Prostate gland (tissue), 2 donors: Measurements from ENCODE around the gene NBEA. TPM values are rescaled to one million over a fixed set of nuclear protein-coding genes. Genes with fewer than 3 reads are reported as not detected.

Source experiments
- DNase-seq: peaks from one replicate; pipeline ENCODE4 v3.0.0-alpha.2; 2019; ENCODE audit warnings: low spot score
- H3K27ac ChIP-seq, 2 donors: fragments of 200-600 bp; sonication (generic); 2 replicates each; pipeline ENCODE4 v1.5.1; 2017 to 2019
- H3K27me3 ChIP-seq: fragments of 200-600 bp; sonication (generic); replicated peaks from 2 replicates; pipeline ENCODE4 v1.5.1; 2019; ENCODE audit not compliant: insufficient read depth
- H3K36me3 ChIP-seq, 2 donors: fragments of 200-600 bp; sonication (generic); 1 replicate in 1 of 2; 2 replicates in 1 of 2; pipeline versions ENCODE4 v1.5.1 to v1.8.1; 2017 to 2019
- H3K4me1 ChIP-seq: fragments of 200-600 bp; sonication (generic); replicated peaks from 2 replicates; pipeline ENCODE4 v1.5.1; 2019
- H3K4me3 ChIP-seq, 2 donors: fragments of 200-600 bp; sonication (generic); 2 replicates each; pipeline ENCODE4 v1.5.1; 2017 to 2019
- H3K9me3 ChIP-seq: fragments of 200-600 bp; sonication (generic); 2 replicates; pipeline ENCODE4 v1.5.1; 2017
- POLR2A ChIP-seq: fragments of 450-650 bp; IDR thresholded peaks from one replicate; pipeline ENCODE4 v1.6.1; 2016; ENCODE audit warnings: antibody characterized with exemption, mild to moderate bottlenecking
- POLR2AphosphoS5 ChIP-seq: sonication (generic); formaldehyde crosslinking; IDR thresholded peaks from one replicate; pipeline ENCODE4 v1.6.1; 2017; ENCODE audit warnings: antibody characterized with exemption
- WGBS: methylation state at CpG from one replicate; pipeline ENCODE4 v1.1.5; 2018; 5-methylcytosine and 5-hydroxymethylcytosine counted together
- intact Hi-C: fragments of 100-400 bp; cut with DNase I; formaldehyde crosslinking; loops from one replicate; pipeline ENCODE4 v1.14.2; 2022
- total RNA-seq, 2 donors: library from RNA; depleted of rRNA; stranded (reverse); fragments of >200 nt; gene quantifications; one replicate each; pipeline ENCODE4 v1.1.0, GENCODE V29; 2016
- TF ChIP-seq, protein P1 (sequence below), 4 experiments: fragments of 200-600 bp in 2 of 4; fragments of 450-650 bp in 2 of 4; sonication (generic) in 2 of 4; IDR thresholded peaks; 1 replicate in 3 of 4; 2 replicates in 1 of 4; pipeline ENCODE4 v1.5.1; 2016 to 2019; ENCODE audit warnings: antibody characterized with exemption in 4 of 4, mild to moderate bottlenecking in 2 of 4, moderate library complexity in 2 of 4

Gene NBEA
- total RNA-seq, 2 donors from 2014 or later, result 13.6 to 16.9 TPM

DNA sequence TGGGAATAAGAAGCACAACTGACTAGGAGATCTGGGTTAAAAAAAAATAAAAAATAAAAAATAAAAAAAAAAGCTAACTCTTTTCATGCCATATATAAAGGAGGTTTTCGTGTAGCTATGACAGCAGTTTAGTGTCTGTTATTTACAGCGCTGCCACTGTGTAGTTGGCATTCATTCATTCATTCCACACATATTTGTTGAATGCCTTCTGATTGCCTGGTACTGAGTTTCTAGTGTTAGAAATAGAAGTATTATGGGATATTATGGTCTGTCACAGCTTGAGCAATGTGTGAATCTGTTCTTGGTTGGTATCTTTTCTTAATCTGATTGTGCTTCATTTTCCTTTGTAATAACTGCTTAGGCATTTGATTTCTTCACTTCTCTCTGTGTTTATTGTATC, 237.4 kb downstream of the NBEA start:
- no peak for TF ChIP-seq POLR2AphosphoS5
- no peak for TF ChIP-seq POLR2A
- TF ChIP-seq, protein P1, sequence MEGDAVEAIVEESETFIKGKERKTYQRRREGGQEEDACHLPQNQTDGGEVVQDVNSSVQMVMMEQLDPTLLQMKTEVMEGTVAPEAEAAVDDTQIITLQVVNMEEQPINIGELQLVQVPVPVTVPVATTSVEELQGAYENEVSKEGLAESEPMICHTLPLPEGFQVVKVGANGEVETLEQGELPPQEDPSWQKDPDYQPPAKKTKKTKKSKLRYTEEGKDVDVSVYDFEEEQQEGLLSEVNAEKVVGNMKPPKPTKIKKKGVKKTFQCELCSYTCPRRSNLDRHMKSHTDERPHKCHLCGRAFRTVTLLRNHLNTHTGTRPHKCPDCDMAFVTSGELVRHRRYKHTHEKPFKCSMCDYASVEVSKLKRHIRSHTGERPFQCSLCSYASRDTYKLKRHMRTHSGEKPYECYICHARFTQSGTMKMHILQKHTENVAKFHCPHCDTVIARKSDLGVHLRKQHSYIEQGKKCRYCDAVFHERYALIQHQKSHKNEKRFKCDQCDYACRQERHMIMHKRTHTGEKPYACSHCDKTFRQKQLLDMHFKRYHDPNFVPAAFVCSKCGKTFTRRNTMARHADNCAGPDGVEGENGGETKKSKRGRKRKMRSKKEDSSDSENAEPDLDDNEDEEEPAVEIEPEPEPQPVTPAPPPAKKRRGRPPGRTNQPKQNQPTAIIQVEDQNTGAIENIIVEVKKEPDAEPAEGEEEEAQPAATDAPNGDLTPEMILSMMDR (IDR thresholded peaks at IDR 0.05), result no peak
- no peaks in the 10 kb centered on the region for H3K9me3 ChIP-seq
- H3K4me1 ChIP-seq, result no peaks in the 10 kb centered on the region
- H3K4me3 ChIP-seq, result no peak overlapping the region
- no peak for DNase-seq
- intact Hi-C loops, result no loop called here
- 56% methylated on average over 2 of the region's 2 CpGs for WGBS
- H3K27me3 ChIP-seq, result no peaks in the 10 kb centered on the region
- H3K27ac ChIP-seq, result no peak overlapping the region
- no peaks in the 10 kb centered on the region for H3K36me3 ChIP-seq

DNA sequence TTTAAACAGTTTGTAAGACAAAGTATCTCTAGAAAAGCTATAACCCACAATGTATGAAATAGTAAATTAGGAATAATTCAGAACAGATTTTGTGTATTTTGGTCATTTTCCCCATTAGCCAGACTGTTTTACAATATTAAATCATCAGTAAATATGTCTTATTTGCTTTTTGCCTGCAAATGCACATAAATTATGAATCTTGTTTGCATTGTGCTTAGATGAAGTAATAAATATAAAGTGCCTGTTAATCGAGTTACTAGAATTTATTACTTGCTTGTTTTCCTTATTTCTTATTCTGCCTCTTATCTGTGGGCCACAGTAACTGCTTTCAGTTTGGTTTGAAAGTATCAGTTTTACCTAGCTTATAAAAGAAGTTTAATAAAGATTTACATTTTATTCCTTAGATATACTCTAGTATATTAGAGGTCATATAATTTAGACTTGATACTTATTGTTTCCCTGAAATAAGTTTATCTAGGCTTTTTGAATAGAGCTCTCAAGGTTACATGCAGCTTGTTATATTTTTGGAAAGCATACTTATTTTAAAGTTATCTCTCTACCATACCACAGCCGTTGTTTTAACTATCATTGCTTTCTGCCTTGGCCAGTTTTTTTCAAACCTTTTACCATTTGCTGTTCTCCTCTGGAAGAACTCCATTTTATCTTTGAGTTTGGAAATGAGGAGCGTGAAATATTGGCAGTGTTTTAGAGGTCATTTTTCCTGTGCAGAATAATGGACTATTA, 238.0 kb downstream of the NBEA start:
- DNase-seq, result no peak
- TF ChIP-seq POLR2A (no peak), POLR2AphosphoS5 (no peak)
- TF ChIP-seq, protein P1 (IDR thresholded peaks at IDR 0.05), result no peak
- H3K27ac ChIP-seq, result no peak overlapping the region
- intact Hi-C loops, result no loop called here
- no peaks in the 10 kb centered on the region for H3K36me3 ChIP-seq
- H3K4me3 ChIP-seq, result no peak overlapping the region
- no peaks in the 10 kb centered on the region for H3K9me3 ChIP-seq
- no peaks in the 10 kb centered on the region for H3K4me1 ChIP-seq
- H3K27me3 ChIP-seq, result no peaks in the 10 kb centered on the region
- 59% methylated on average over 3 of the region's 3 CpGs for WGBS

DNA sequence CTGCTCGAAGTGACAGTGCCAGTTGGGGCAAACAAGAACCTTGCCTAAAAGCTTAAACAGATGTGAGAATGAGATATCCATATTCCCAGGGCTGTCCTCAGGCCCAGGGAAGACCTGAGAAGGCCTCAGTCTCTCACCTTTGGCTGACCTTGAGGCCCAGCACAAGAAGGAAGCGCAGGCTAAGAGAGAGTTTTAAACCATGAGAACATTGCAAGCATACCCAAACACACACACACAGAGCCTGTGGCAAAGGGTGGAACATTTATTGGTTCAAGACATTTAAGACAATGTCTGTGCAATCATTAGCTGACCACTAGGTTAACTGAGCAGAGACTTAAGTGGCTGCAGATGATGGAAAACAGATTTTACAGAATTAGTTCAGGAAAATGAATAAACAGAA, 248.2 kb downstream of the NBEA start:
- Histone ChIP-seq H3K4me1 (no peaks in the 10 kb centered on the region), H3K27me3 (no peaks in the 10 kb centered on the region), H3K27ac (no peak overlapping the region), H3K36me3 (no peaks in the 10 kb centered on the region), H3K9me3 (no peaks in the 10 kb centered on the region), H3K4me3 (no peak overlapping the region)
- intact Hi-C loops, result no loop called here
- TF ChIP-seq, protein P1 (IDR thresholded peaks at IDR 0.05), result no peak
- TF ChIP-seq POLR2A, result no peak
- TF ChIP-seq POLR2AphosphoS5, result no peak
- DNase-seq, result no peak
- 90% methylated on average over 2 of the region's 2 CpGs for WGBS

DNA sequence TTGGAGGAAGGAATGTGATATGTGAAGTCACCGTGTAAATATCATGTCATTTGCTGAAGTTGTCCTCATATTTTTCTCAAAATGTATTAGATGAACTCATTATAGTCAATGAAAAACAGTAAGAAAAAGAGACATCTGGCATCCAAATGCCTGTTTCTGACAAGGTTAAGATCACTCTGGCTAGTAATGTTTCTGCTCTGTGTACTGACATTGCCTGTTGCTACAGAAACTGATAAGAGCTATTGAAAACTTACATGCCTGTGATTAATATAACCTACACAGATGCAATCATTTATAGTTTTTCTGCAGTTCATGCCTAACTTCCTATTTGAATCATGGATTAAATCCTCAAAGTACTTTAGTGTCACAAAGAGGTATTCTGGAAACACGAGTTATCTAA, 249.8 kb downstream of the NBEA start:
- intact Hi-C loops, result no loop called here
- 84% methylated on average over 2 of the region's 2 CpGs for WGBS
- Histone ChIP-seq H3K4me1 (no peaks in the 10 kb centered on the region), H3K27me3 (no peaks in the 10 kb centered on the region), H3K4me3 (no peak overlapping the region), H3K27ac (no peak overlapping the region), H3K9me3 (no peaks in the 10 kb centered on the region), H3K36me3 (no peaks in the 10 kb centered on the region)
- TF ChIP-seq POLR2AphosphoS5 (no peak), POLR2A (no peak)
- TF ChIP-seq, protein P1 (IDR thresholded peaks at IDR 0.05), result no peak
- no peak for DNase-seq

- Histone ChIP-seq H3K27ac (no peak overlapping the region), H3K36me3 (no peaks in the 10 kb centered on the region), H3K4me1 (no peaks in the 10 kb centered on the region), H3K9me3 (no peaks in the 10 kb centered on the region), H3K27me3 (no peaks in the 10 kb centered on the region), H3K4me3 (no peak overlapping the region)
- intact Hi-C loops, result no loop called here
- no peak for DNase-seq
- WGBS, result 92% methylated on average over 8 of the region's 8 CpGs
- no peak for TF ChIP-seq POLR2A
- TF ChIP-seq POLR2AphosphoS5, result no peak
- TF ChIP-seq, protein P1 (IDR thresholded peaks at IDR 0.05), result no peak
These were observed 256.6 kb downstream of the NBEA start for GRCh38 chr13:35198613-35199200.
